ENCODE data around the gene MCM7.

Gene MCM7

DNA sequence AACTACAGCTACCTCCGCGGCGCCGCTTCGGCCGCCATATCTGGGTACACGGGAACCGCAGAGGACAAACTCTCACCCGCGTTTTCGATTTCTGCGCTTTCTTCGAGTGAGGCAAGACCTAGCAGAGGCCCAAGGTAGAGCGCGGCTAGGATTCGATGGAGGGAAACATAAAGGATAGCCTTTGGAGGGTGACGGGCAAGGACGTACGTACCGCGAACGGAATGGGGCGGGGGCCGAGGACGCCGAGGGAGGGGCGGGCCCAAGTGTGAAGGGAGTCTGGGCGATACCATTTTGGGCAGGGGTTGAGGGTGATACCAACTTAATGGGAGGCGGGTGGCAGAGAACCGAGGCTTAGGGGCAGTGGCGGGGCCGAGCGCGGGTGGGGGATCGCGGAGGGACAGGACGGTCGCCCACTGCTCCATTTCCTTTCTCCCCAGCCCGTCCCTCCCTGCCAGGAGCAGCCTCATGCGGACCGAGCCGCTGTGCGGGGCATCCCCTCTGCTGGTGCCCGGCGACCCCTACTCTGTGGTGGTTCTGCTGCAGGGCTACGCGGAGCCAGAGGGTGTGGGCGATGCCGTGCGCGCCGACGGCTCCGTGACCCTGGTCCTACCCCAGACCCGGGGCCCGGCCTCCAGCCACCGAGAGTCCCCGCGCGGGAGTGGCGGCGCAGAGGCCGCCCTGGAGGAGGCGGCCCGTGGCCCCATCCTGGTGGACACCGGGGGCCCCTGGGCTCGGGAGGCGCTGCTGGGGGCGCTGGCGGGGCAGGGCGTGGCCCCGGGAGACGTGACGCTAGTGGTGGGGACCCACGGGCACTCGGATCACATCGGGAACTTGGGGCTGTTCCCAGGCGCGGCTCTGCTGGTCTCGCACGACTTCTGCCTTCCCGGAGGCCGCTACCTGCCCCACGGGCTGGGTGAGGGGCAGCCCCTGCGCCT lies 26.0 kb upstream of the MCM7 start, which contains the start of gene MBLAC1:
Gene MBLAC1 (plus strand): TSS at position 37 of the 935 bp plus-strand sequence. CDS start 429 bp downstream, at position 466.
- TF ChIP-seq, protein P1, sequence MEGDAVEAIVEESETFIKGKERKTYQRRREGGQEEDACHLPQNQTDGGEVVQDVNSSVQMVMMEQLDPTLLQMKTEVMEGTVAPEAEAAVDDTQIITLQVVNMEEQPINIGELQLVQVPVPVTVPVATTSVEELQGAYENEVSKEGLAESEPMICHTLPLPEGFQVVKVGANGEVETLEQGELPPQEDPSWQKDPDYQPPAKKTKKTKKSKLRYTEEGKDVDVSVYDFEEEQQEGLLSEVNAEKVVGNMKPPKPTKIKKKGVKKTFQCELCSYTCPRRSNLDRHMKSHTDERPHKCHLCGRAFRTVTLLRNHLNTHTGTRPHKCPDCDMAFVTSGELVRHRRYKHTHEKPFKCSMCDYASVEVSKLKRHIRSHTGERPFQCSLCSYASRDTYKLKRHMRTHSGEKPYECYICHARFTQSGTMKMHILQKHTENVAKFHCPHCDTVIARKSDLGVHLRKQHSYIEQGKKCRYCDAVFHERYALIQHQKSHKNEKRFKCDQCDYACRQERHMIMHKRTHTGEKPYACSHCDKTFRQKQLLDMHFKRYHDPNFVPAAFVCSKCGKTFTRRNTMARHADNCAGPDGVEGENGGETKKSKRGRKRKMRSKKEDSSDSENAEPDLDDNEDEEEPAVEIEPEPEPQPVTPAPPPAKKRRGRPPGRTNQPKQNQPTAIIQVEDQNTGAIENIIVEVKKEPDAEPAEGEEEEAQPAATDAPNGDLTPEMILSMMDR (IDR thresholded peaks at IDR 0.05; ENCODE audit: low read depth, low read length) = no peak
- DNase-seq (ENCODE audit: extremely low read depth, low read depth) = peak; percentile 86

DNA sequence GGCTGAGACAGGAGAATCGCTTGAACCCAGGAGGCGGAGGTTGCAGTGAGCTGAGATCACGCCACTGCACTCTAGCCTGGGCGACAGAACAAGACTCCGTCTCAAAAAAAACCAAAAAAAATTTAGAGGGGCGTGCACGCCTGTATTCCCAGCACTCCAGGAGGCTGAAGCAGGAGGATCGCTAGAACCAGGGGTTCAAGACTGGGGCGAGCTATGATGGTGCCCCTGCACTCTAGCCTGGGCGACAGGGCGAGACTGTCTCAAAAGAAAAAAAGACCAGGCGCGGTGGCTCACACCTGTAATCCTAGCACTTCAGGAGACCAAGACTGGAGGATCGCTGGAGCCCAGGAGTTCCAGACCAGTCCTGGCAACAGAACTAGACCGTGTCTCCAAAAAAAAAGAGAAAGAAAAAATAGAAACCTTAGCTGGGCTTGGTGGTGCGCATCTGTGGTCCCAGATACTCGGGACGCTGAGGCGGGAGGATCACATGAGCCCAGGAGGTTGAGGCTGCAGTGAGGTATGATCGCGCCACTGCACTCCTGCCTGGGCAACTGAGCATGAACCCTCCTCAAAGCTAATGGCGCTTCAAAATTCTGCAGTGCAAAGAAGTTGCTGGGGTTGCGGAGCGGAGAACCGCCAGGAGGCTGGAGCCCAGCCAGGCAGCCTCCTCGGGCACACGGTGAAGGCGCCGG lies 25.2 kb upstream of the MCM7 start:
- no peak for DNase-seq (ENCODE audit: extremely low read depth, low read depth)
- TF ChIP-seq, protein P1 (IDR thresholded peaks at IDR 0.05; ENCODE audit: low read depth, low read length) = no peak

DNA sequence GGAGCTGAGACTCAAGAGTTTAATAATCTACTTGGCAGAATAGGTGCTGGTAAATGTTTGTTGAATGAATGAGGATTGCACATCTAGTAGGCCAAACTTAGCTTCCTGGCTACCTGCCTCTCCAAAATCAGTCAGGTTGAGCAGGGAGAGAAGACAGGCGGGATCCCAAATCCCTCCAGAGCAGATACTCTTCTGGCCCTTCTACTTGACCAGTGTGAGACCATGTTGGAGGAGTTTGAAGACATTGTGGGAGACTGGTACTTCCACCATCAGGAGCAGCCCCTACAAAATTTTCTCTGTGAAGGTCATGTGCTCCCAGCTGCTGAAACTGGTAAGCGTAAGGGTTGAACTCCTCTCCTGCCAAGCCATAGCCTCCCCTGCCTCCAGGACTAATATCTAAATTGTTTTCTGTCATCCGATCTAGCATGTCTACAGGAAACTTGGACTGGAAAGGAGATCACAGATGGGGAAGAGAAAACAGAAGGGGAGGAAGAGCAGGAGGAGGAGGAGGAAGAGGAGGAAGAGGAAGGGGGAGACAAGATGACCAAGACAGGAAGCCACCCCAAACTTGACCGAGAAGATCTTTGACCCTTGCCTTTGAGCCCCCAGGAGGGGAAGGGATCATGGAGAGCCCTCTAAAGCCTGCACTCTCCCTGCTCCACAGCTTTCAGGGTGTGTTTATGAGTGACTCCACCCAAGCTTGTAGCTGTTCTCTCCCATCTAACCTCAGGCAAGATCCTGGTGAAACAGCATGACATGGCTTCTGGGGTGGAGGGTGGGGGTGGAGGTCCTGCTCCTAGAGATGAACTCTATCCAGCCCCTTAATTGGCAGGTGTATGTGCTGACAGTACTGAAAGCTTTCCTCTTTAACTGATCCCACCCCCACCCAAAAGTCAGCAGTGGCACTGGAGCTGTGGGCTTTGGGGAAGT lies 23.4 kb upstream of the MCM7 start:
- no peak for DNase-seq (ENCODE audit: extremely low read depth, low read depth)
- TF ChIP-seq, protein P1 (IDR thresholded peaks at IDR 0.05; ENCODE audit: low read depth, low read length) = no peak

DNA sequence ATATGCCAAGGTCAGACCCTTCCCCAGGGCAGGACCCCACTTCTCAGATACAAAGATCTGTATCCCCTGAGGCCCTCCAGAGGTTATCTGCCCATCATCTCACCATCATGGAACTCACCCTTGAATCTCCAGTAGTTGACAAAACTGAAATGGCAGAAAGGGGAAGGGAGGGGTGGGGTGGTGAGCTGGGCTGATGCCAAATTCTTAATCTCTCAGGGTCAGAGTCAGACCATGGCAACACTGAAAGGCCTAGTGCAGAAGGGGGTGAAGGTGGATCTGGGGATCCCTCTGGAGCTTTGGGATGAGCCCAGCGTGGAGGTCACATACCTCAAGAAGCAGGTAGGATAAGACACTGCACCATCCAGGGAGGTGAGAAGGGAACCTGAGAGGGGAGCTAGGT lies 21.4 kb upstream of the MCM7 start:
- TF ChIP-seq, protein P1 (IDR thresholded peaks at IDR 0.05; ENCODE audit: low read depth, low read length) = no peak

DNA sequence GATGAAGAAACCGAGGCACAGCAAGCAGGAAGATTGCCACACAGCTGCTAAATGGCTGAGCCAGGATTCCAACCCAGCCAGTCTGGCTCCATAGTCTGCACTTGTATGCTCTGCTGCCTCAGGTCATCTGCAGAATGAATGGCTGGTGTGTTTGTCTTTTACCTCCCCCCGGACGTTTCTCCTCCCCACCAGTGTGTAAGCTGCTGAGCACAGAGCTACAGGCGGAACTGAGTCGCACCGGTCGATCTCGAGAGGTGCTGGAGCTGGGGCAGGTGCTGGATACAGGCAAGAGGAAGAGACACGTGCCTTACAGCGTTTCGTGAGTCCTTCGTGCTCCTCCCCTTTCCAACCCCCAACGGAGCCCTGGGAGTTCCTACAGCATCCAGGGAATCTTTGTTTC lies 20.9 kb upstream of the MCM7 start:
- TF ChIP-seq, protein P1 (IDR thresholded peaks at IDR 0.05; ENCODE audit: low read depth, low read length) = no peak
- DNase-seq (ENCODE audit: extremely low read depth, low read depth) = no peak

More for the DNA sequence above, 21.4 kb upstream of the MCM7 start:
- no peak for DNase-seq (ENCODE audit: extremely low read depth, low read depth)

DNA sequence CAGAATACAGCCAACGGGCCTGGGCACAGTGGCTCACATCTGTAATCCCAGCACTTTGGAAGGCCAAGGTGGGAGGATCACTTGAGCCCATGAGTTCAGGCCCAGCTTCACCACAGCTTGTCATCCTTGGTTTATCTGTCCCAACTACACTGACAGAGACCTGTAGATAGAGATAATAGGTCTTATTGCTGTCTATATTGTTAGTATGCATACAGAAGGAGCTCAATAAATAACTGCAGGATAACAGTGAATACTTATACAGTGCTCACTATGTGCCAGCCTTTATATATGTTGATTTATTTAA lies 19.5 kb upstream of the MCM7 start:
- no peak for DNase-seq (ENCODE audit: extremely low read depth, low read depth)
- TF ChIP-seq, protein P1 (IDR thresholded peaks at IDR 0.05; ENCODE audit: low read depth, low read length) = no peak
